Mucosa of stomach (tissue), 1 donor: ENCODE results near the gene ATG2B.

Experiments used
- H3K27me3 ChIP-seq: one replicate; pipeline ENCODE4 v1.7.0; 2013; ENCODE audit warnings: mild to moderate bottlenecking, low read length; ENCODE audit not compliant: control insufficient read depth, insufficient read depth
- H3K36me3 ChIP-seq: one replicate; pipeline ENCODE4 v1.7.0; 2013; ENCODE audit warnings: low read length; ENCODE audit not compliant: control insufficient read depth, insufficient read depth
- H3K4me1 ChIP-seq: one replicate; pipeline ENCODE4 v1.7.0; 2013; ENCODE audit warnings: mild to moderate bottlenecking, low read length; ENCODE audit not compliant: control insufficient read depth, insufficient read depth
- H3K4me3 ChIP-seq: one replicate; pipeline ENCODE4 v1.7.0; 2013; ENCODE audit warnings: low read length
- H3K9ac ChIP-seq: one replicate; pipeline ENCODE4 v1.7.0; 2013; ENCODE audit warnings: mild to moderate bottlenecking, low read length, moderate library complexity
- H3K9me3 ChIP-seq: one replicate; pipeline ENCODE4 v1.7.0; 2013; ENCODE audit warnings: mild to moderate bottlenecking, low read length, moderate library complexity; ENCODE audit not compliant: control insufficient read depth
- donor health status: Pancreatic carcinoma.

The ATG2B gene

DNA sequence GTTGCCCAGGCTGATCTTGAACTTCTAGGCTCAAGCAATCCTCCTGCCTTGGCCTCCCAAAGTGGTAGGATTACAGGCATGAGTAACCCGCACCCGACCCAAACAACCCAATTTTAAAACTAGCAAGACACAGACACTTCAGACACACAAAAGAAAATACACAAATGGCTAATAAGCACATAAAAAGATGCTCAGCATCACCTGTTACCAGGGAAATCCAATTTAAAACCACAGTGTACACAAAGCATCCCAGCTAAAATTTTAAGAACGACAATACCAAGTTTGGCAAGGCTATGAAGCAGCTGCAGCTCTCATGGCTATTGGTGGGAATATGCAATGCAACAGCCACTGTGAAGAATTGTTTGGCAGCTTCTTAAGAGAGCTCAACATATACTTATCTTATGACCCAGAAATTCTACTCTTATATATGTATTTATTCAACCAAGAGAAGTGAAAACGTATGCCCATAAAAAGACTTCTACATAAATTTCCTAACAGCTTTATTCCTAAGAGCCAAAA, 65.1 kb downstream of the ATG2B start:
- Histone ChIP-seq H3K9me3 (no peaks in the 10 kb centered on the region), H3K9ac (no peak overlapping the region), H3K4me1 (peaks cover 7% of the 10 kb centered on the region), H3K36me3 (no peaks in the 10 kb centered on the region), H3K4me3 (no peak overlapping the region), H3K27me3 (no peaks in the 10 kb centered on the region)

DNA sequence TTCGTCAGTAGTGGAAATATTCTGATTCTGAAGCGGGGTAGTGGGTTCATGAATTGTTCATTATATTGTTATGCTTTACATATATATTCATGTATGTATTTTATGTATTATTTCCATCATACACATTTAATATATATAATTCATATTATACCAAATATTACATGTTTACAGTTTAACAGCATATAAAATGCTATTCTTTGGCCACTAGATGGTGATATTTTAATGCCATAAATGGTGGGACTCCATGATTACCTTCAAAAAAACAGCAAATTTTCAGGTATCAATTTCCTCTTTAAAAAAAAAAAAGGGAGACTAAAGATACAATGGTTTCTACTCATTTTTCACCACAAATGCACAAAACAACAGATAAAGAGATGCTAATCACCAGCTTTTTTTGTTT, 66.1 kb downstream of the ATG2B start:
- Histone ChIP-seq H3K4me3 (no peak overlapping the region), H3K9me3 (no peaks in the 10 kb centered on the region), H3K4me1 (peaks cover 9% of the 10 kb centered on the region), H3K27me3 (no peaks in the 10 kb centered on the region), H3K36me3 (no peaks in the 10 kb centered on the region), H3K9ac (no peak overlapping the region)

DNA sequence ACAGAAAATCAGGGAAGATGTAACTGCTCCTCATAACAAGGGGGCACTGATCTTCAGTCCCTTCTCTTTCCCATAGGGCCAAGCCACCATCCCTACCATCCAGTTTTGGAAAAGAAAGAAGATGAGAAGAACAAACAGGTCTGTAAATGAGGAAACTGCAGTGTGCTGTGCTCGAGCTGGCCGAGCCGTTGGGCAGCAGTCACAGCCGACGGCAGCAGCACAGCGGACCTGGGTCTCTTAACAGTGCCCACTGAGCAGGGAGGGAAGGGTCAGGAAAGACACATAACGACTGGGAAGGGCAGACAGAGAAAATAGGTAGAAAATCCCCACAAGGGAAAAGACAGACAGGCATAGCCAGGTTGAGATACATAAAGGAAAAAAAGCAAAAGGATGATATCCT, 68.9 kb downstream of the ATG2B start:
- no peaks in the 10 kb centered on the region for H3K9me3 ChIP-seq
- peaks cover 9% of the 10 kb centered on the region for H3K4me1 ChIP-seq
- H3K9ac ChIP-seq = no peak overlapping the region
- H3K27me3 ChIP-seq = no peaks in the 10 kb centered on the region
- H3K4me3 ChIP-seq = no peak overlapping the region
- H3K36me3 ChIP-seq = no peaks in the 10 kb centered on the region

DNA sequence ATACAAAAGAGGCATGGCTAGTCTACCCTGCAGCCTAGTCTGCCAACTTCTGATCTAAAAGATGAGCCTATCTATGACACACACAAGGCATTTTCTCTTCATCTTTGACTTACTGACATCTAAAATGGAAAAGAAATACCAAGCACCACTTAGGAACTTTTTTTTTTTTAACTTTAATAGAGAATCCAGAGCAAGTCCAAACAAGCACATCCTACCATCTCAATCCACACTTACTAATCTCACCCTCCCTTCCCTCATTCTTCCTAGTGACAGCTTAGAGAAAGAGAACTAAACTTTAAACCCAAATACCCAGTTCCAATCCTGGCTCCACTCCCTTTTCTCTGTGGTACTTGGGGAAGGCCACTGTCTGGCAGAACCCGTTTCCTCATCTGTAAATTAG, 75.3 kb downstream of the ATG2B start:
- Histone ChIP-seq H3K36me3 (no peaks in the 10 kb centered on the region), H3K9ac (no peak overlapping the region)

DNA sequence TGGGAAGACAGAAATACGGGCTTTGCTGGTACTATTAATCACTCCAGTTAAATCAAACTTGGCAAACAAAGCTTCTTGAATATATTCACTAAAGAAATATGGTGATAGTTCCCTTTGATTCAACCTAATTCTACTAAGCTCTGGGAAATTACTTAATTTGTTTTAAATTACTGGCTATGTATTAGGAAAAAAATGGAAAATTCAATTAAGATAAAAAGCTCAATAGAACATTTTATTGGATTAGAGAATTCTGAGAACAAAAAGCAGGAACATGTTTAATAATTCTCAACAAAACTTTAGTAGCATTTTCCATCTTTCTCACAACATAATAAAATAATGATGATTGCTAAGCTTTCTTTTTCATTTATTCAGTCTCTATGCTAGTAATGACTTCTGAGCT, 76.9 kb downstream of the ATG2B start:
- Histone ChIP-seq H3K4me1 (no peaks in the 10 kb centered on the region), H3K9me3 (no peaks in the 10 kb centered on the region), H3K27me3 (no peaks in the 10 kb centered on the region), H3K4me3 (no peak overlapping the region), H3K36me3 (no peaks in the 10 kb centered on the region), H3K9ac (no peak overlapping the region)

More for the DNA sequence above, 75.3 kb downstream of the ATG2B start:
- H3K9me3 ChIP-seq = no peaks in the 10 kb centered on the region
- H3K27me3 ChIP-seq = no peaks in the 10 kb centered on the region
- no peak overlapping the region for H3K4me3 ChIP-seq
- H3K4me1 ChIP-seq = no peaks in the 10 kb centered on the region

DNA sequence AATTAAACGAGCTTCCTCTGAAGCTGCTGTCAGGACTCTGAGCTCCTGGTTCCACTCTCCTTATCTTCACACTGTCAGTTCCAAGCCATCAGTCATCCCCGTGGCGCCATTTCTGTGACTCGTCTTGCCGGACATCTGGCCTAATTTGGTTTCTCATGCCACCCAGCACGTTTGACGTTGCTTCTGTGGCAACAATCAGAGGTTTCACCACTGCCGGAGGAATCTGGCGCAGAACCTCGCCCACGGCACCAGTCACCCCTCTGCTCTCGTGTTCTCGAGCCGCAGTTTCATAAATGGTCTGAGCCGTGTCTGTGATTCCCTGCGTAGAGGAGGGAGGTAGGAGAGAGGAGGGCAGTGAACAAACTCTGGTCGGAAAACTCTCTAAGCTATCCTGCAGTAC, 77.5 kb downstream of the ATG2B start:
- Histone ChIP-seq H3K36me3 (no peaks in the 10 kb centered on the region), H3K4me1 (no peaks in the 10 kb centered on the region), H3K9ac (no peak overlapping the region), H3K4me3 (no peak overlapping the region), H3K9me3 (no peaks in the 10 kb centered on the region), H3K27me3 (no peaks in the 10 kb centered on the region)

DNA sequence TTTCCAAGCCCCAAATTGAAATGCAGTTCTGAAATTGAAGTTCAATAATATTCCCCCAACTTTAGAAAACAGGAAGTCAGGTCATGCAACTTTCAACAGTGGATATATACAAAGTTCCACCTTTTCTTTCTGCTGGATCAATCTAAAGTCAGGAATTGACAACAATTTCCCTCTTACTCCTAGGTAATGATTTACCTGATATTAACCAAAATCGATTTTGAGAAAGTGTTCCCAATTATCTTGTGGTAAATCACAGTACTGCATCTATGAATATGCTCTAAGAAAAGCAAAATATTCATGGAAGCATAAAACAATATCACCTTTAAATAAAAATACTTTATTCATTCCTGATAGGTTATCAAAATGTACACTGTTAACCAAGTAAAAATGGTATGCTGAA, 78.7 kb downstream of the ATG2B start:
- no peaks in the 10 kb centered on the region for H3K27me3 ChIP-seq
- no peaks in the 10 kb centered on the region for H3K4me1 ChIP-seq
- no peak overlapping the region for H3K4me3 ChIP-seq
- no peaks in the 10 kb centered on the region for H3K9me3 ChIP-seq
- H3K36me3 ChIP-seq = no peaks in the 10 kb centered on the region
- no peak overlapping the region for H3K9ac ChIP-seq

DNA sequence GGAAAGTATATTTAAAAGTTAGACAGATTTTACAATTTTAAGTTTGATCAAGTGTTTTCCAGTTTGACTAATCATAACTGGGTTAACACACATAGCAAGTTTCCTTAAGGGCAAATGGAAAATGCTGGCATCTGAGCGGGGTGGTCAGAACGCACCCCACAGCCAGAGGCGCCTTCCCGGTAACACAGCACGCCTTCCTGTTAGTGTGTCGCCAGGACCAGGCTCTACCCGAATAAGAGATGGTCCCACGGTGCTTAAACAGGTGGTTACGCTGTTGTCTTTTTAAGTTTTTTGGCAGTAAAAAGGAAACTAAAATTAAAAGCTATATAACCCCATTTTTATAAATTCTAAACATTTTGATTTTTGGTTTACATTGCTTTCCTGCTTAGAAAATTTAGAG, 79.1 kb downstream of the ATG2B start:
- Histone ChIP-seq H3K4me3 (no peak overlapping the region), H3K9ac (no peak overlapping the region), H3K27me3 (no peaks in the 10 kb centered on the region), H3K4me1 (no peaks in the 10 kb centered on the region), H3K9me3 (no peaks in the 10 kb centered on the region), H3K36me3 (no peaks in the 10 kb centered on the region)

DNA sequence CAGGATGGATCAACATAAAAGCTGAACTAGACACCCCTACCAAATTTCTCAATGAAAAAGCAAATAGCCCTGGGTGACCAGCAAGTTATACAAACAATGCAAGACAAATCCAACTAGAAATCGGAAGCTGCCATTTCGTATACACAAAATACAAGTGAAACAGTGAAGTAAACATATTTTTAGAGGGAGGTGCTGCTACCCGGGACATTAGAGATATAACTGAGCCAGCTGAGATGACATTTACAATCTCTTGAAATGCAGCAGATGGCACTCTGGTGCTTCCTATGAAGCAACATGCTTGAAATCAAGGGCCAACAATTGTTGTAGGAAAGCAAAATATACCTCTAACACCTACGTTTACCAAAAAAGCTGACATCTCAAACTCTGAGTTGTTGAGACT, 81.7 kb downstream of the ATG2B start:
- Histone ChIP-seq H3K9ac (no peak overlapping the region), H3K4me1 (no peaks in the 10 kb centered on the region), H3K4me3 (no peak overlapping the region), H3K27me3 (no peaks in the 10 kb centered on the region), H3K36me3 (no peaks in the 10 kb centered on the region), H3K9me3 (no peaks in the 10 kb centered on the region)

DNA sequence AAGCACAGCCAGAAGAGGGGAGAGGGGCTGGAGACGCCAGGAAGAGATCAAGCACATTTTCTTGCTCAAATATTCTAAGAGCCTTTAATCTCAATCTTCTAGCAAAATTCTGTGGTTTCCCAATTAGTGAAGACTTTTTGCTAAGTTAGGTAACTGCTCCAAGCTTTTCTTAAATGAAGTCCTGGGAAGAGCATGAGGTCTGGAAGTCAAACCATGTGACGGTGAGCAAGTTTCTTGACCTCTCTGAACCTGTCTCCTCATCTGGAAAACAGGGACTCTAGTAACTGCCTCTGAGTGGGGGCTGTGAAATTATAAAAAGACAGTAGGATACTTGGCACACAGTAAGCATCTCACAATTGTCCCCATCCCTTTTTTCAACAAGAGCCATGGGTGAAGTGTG, 83.0 kb downstream of the ATG2B start:
- H3K4me3 ChIP-seq = no peak overlapping the region
- H3K4me1 ChIP-seq = peaks cover 10% of the 10 kb centered on the region
- no peaks in the 10 kb centered on the region for H3K9me3 ChIP-seq
- H3K27me3 ChIP-seq = no peaks in the 10 kb centered on the region
- H3K36me3 ChIP-seq = no peaks in the 10 kb centered on the region
- no peak overlapping the region for H3K9ac ChIP-seq

DNA sequence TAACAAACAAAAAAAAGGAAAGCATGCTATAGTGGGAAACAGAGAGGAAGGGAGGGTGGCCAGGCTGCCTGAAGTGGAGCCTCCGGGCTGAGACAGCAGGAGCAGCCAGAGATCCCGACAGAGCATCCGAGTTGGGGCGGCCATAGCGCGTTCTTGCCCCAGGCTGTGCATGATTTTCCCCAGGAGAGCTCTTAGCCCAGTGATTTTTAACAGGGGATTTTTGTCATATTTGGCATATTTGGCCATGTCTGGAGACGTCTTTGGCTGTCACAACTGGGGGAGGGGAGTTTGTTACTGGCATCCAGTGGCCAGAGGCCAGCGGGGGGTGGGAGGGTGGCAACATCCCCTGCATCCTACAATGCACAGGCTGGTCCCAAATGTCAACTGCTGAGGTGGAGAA, 83.6 kb downstream of the ATG2B start:
- no peaks in the 10 kb centered on the region for H3K9me3 ChIP-seq
- no peak overlapping the region for H3K4me3 ChIP-seq
- no peaks in the 10 kb centered on the region for H3K36me3 ChIP-seq
- H3K9ac ChIP-seq = no peak overlapping the region
- H3K27me3 ChIP-seq = no peaks in the 10 kb centered on the region
- H3K4me1 ChIP-seq = peaks cover 10% of the 10 kb centered on the region

DNA sequence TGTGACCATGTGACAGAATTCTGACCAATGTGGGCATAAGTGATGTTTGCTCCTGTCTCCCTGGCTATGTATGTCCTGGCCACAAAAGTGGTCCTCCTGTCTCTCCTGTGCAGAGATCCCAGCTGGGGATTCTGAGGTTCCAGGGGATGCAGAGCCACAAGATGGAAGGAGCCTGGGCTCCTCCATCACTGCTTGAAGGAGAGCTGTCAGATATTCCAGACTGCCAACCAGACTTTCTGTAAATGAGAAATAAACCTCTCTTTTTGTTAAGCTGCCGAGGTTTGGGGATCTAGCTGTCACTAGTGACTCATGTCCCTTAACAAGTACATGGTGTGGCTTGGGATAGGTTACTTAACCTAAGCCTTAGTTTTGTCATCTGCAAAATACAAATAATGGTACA, 85.3 kb downstream of the ATG2B start:
- Histone ChIP-seq H3K4me1 (peaks cover 10% of the 10 kb centered on the region), H3K27me3 (no peaks in the 10 kb centered on the region), H3K9me3 (no peaks in the 10 kb centered on the region), H3K9ac (no peak overlapping the region), H3K4me3 (no peak overlapping the region), H3K36me3 (no peaks in the 10 kb centered on the region)
